Lower lobe of right lung (tissue), 2 donors: ENCODE measurements around the gene ASCC1. TPM values are rescaled to one million over a fixed set of nuclear protein-coding genes. Genes with fewer than 3 reads are reported as not detected.
"Not testable (repeated sequence)": the region's sequence is repeated elsewhere in the genome, so short reads cannot be mapped to it uniquely, and the experiment has no call there.

Experiments used
- ATAC-seq, 2 donors: fragments of 200-7000 bp; cut with Tn5 transposase; one replicate each; pipeline ENCODE4 v1.9.1; 2020 to 2022; ENCODE audit warnings: mild to moderate bottlenecking in 2 of 2, moderate library complexity in 2 of 2
- DNase-seq: peaks from one replicate; pipeline ENCODE4 v3.0.0-alpha.2; 2020
- H3K27ac ChIP-seq: fragments of 200-600 bp; one replicate; pipeline ENCODE4 v1.8.0; 2022
- H3K27me3 ChIP-seq: fragments of 200-600 bp; one replicate; pipeline ENCODE4 v1.8.0; 2022; ENCODE audit warnings: low read depth
- H3K36me3 ChIP-seq: fragments of 200-600 bp; one replicate; pipeline ENCODE4 v1.8.0; 2022; ENCODE audit warnings: mild to moderate bottlenecking
- H3K4me1 ChIP-seq: fragments of 200-600 bp; one replicate; pipeline ENCODE4 v1.8.0; 2022
- H3K4me3 ChIP-seq: fragments of 200-600 bp; one replicate; pipeline ENCODE4 v1.8.0; 2022; ENCODE audit warnings: mild to moderate bottlenecking
- H3K9me3 ChIP-seq: fragments of 200-600 bp; one replicate; pipeline ENCODE4 v1.8.0; 2022
- CTCF ChIP-seq: fragments of 200-600 bp; IDR thresholded peaks from one replicate; pipeline ENCODE4 v1.8.0; 2022; ENCODE audit warnings: antibody characterized with exemption, mild to moderate bottlenecking
- intact Hi-C: fragments of 100-400 bp; cut with DNase I; formaldehyde crosslinking; loops from one replicate; pipeline ENCODE4 v1.11.0; 2022
- total RNA-seq: library from RNA; stranded (reverse); fragmentation: NEBNext Ultra II Directional; extraction: Animal tissue kit (Norgen Biotek cat#: 25700); gene quantifications from one replicate; pipeline ENCODE4 v1.2.1, GENCODE V29; 2021
- donor health status: DM: no; HTN: yes; CAD: no; lungs with severe emphysema.

Gene ASCC1
- total RNA-seq, 1 donor from 2014 or later, result 23.9 TPM

GRCh38 chr10:72220637-72221036 lies 4.6 kb upstream of the ASCC1 start:
- H3K27ac ChIP-seq, result no peak overlapping the region
- H3K27me3 ChIP-seq, result no peaks in the 10 kb centered on the region
- H3K4me1 ChIP-seq, result peaks cover 52% of the 10 kb centered on the region
- H3K36me3 ChIP-seq, result peaks cover 38% of the 10 kb centered on the region
- ATAC-seq (no peak), DNase-seq (no peak)
- no peak overlapping the region for H3K4me3 ChIP-seq
- no peak for TF ChIP-seq CTCF
- intact Hi-C loops, result no loop called here
- H3K9me3 ChIP-seq, result no peaks in the 10 kb centered on the region

GRCh38 chr10:72219235-72219814 lies 3.2 kb upstream of the ASCC1 start:
- TF ChIP-seq CTCF, result no peak
- H3K36me3 ChIP-seq, result peaks cover 25% of the 10 kb centered on the region
- H3K9me3 ChIP-seq, result no peaks in the 10 kb centered on the region
- H3K4me3 ChIP-seq, result no peak overlapping the region
- peaks cover 57% of the 10 kb centered on the region for H3K4me1 ChIP-seq
- ATAC-seq (no peak), DNase-seq (no peak)
- intact Hi-C loops, result no loop called here
- H3K27me3 ChIP-seq, result no peaks in the 10 kb centered on the region
- H3K27ac ChIP-seq, result peak overlapping the region; percentile 60

GRCh38 chr10:72218726-72219125 lies 2.6 kb upstream of the ASCC1 start:
- TF ChIP-seq CTCF, result no peak
- Histone ChIP-seq H3K36me3 (peaks cover 19% of the 10 kb centered on the region), H3K27me3 (no peaks in the 10 kb centered on the region), H3K4me3 (no peak overlapping the region), H3K4me1 (peaks cover 55% of the 10 kb centered on the region), H3K27ac (peak overlapping the region; percentile 60), H3K9me3 (no peaks in the 10 kb centered on the region)
- intact Hi-C loops, result no loop called here
- ATAC-seq, result no peak
- DNase-seq, result no peak

DNA sequence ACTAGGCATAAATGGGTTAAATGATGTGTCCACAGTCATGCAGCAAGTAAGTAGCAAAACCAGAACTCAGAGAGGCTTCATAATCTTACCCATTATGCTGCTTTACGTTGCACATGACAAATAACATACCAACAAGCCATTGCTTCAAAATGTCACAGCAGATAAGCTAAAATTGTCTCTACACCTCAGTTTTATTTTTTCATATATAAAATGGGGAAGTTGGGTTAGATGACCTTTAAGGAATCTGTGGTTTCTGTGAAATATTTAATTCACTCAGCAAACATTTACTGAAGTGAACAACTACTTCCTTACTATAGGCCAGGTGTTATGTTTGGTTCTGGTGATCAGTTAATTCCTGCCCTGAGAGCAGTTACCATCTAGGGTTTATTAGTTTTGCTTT lies 2.2 kb upstream of the ASCC1 start:
- DNase-seq (no peak), ATAC-seq (no peak)
- Histone ChIP-seq H3K9me3 (no peaks in the 10 kb centered on the region), H3K36me3 (peaks cover 16% of the 10 kb centered on the region), H3K4me3 (no peak overlapping the region), H3K4me1 (peaks cover 54% of the 10 kb centered on the region), H3K27ac (peak overlapping the region; percentile 60), H3K27me3 (no peaks in the 10 kb centered on the region)
- TF ChIP-seq CTCF, result no peak
- intact Hi-C loops, result no loop called here

DNA sequence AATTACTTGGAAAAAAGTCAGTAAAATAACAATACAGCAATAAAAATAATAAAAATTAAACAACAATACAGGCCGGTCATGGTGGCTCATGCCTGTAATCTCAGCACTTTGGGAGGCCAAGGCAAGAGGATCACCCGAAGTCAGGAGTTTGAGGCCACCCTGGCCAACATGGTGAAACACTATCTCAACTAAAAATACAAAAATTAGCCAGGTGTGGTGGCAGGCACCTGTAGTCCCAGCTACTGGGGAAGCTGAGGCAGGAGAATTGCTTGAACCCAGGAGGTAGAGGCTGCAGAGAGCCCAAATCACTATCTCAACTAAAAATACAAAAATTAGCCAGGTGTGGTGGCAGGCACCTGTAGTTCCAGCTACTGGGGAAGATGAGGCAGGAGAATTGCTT lies 4.2 kb downstream of the ASCC1 start:
- Histone ChIP-seq H3K4me1 (peaks cover 18% of the 10 kb centered on the region), H3K36me3 (peaks cover 57% of the 10 kb centered on the region)
- intact Hi-C loops, ATAC-seq, H3K4me3 ChIP-seq, H3K27me3 ChIP-seq, H3K9me3 ChIP-seq, H3K27ac ChIP-seq, DNase-seq: not testable (repeated sequence)

GRCh38 chr10:72211381-72211780 lies 4.7 kb downstream of the ASCC1 start:
- H3K9me3 ChIP-seq, ATAC-seq, H3K27me3 ChIP-seq, H3K4me3 ChIP-seq, DNase-seq, intact Hi-C loops, H3K27ac ChIP-seq: not testable (repeated sequence)
- H3K36me3 ChIP-seq, result peaks cover 62% of the 10 kb centered on the region
- H3K4me1 ChIP-seq, result peaks cover 16% of the 10 kb centered on the region

DNA sequence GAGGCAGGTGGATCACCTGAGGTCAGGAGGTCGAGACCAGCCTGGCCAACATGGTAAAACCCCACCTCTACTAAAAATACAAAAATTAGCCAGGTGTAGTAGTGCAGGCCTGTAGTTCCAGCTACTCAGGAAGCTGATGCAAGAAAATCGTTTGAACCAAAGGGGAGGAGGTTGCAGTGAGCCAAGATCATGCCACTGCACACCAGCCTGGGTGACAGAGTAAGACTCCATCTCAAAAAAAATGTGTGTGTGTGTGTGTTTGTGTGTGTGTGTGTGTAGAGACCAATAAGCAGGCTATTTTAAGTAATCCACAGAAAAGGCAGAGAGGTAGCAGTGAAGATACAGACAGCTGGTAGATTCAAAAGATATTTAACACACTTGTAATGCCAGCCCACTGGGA lies 7.5 kb downstream of the ASCC1 start:
- DNase-seq, H3K4me1 ChIP-seq, ATAC-seq, H3K9me3 ChIP-seq, H3K4me3 ChIP-seq, H3K27ac ChIP-seq, H3K27me3 ChIP-seq, intact Hi-C loops: not testable (repeated sequence)
- H3K36me3 ChIP-seq, result peaks cover 86% of the 10 kb centered on the region
